Body of pancreas (tissue), 4 donors: ENCODE data around the gene SPDYC. TPM values are rescaled to one million over a fixed set of nuclear protein-coding genes. Genes with fewer than 3 reads are reported as not detected.

Experiments
- ATAC-seq: fragments of 150-250 bp; one replicate; pipeline ENCODE4 v1.9.1; 2016
- DNase-seq, 4 donors: peaks; one replicate each; pipeline ENCODE4 v3.0.0-alpha.2; 2019
- H3K27ac ChIP-seq, 4 donors: fragments of 200-600 bp; sonication (generic); 1 replicate in 3 of 4; 2 replicates in 1 of 4; pipeline versions ENCODE4 v1.5.1 to v1.6.1; 2016 to 2019; ENCODE audit warnings: mild to moderate bottlenecking in 1 of 4, mixed read lengths in 1 of 4, moderate library complexity in 1 of 4
- H3K27me3 ChIP-seq, 2 donors: fragments of 200-600 bp; sonication (generic); one replicate each; pipeline ENCODE4 v1.6.0; 2016; ENCODE audit warnings: mild to moderate bottlenecking in 1 of 2
- H3K36me3 ChIP-seq, 2 donors: fragments of 200-600 bp; sonication (generic); replicated peaks in 1 of 2; 2 replicates each; pipeline ENCODE4 v1.5.1; 2016; ENCODE audit warnings: low read depth in 2 of 2; ENCODE audit not compliant: insufficient read depth in 1 of 2
- H3K4me1 ChIP-seq: fragments of 200-600 bp; sonication (generic); one replicate; pipeline ENCODE4 v1.6.0; 2016
- H3K4me3 ChIP-seq, 2 donors: fragments of 200-600 bp; sonication (generic); 1 replicate in 1 of 2; 2 replicates in 1 of 2; pipeline ENCODE4 v1.5.1; 2016 to 2019
- H3K9me3 ChIP-seq, 3 donors: fragments of 200-600 bp; sonication (generic); 1 replicate in 2 of 3; 2 replicates in 1 of 3; pipeline ENCODE4 v1.5.1; 2016
- POLR2A ChIP-seq, 3 donors: fragments of 450-650 bp; IDR thresholded peaks; one replicate each; pipeline ENCODE4 v1.6.1; 2016; ENCODE audit warnings: antibody characterized with exemption in 3 of 3, mild to moderate bottlenecking in 2 of 3
- WGBS, 2 donors: methylation state at CpG; one replicate each; pipeline ENCODE4 v1.1.5; 2017; 5-methylcytosine and 5-hydroxymethylcytosine counted together
- intact Hi-C: fragments of 100-400 bp; cut with DNase I; formaldehyde crosslinking; loops from one replicate; pipeline ENCODE4 v1.15.1; 2023
- total RNA-seq, 2 donors: library from RNA; depleted of rRNA; stranded (reverse); fragments of >200 nt; gene quantifications; one replicate each; pipeline ENCODE4 v1.1.0, GENCODE V29; 2016
- TF ChIP-seq, protein P1 (sequence below), 7 experiments: fragments of 450-650 bp in 4 of 7; fragments of 200-600 bp in 3 of 7; sonication (generic) in 3 of 7; IDR thresholded peaks; one replicate each; pipeline ENCODE4 v1.5.1; 2016 to 2019; ENCODE audit warnings: antibody characterized with exemption in 7 of 7

The SPDYC gene
- total RNA-seq, 2 donors from 2014 or later, result not detected

DNA sequence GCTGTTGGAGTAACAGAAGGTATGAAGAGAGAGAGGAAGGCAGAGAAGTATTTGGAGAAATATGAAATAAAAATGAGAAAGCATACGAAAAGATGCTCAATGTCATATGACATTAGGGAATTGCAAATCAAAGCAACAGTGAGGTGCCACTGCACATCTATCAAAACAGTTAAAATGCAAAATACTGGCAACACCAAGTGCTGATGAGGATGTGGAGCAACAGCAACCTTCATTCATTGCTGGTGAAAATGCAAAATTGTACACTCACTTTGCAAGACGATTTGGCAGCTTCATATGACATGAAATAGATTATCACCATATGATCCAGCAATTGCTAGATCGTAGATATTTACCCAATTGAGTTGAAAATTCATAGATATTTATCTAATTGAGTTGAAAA is 9.4 kb upstream of the SPDYC start:
- no peak overlapping the region for H3K27ac ChIP-seq
- H3K4me3 ChIP-seq, result no peak overlapping the region
- intact Hi-C loops, result no loop called here
- no peak for DNase-seq
- WGBS, 2 donors, result 67 to 68% methylated on average over 3 of the region's 3 CpGs
- TF ChIP-seq POLR2A (IDR thresholded peaks at IDR 0.05), result no peak
- TF ChIP-seq, protein P1, sequence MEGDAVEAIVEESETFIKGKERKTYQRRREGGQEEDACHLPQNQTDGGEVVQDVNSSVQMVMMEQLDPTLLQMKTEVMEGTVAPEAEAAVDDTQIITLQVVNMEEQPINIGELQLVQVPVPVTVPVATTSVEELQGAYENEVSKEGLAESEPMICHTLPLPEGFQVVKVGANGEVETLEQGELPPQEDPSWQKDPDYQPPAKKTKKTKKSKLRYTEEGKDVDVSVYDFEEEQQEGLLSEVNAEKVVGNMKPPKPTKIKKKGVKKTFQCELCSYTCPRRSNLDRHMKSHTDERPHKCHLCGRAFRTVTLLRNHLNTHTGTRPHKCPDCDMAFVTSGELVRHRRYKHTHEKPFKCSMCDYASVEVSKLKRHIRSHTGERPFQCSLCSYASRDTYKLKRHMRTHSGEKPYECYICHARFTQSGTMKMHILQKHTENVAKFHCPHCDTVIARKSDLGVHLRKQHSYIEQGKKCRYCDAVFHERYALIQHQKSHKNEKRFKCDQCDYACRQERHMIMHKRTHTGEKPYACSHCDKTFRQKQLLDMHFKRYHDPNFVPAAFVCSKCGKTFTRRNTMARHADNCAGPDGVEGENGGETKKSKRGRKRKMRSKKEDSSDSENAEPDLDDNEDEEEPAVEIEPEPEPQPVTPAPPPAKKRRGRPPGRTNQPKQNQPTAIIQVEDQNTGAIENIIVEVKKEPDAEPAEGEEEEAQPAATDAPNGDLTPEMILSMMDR (IDR thresholded peaks at IDR 0.05), result no peak
- H3K27me3 ChIP-seq, result no peaks in the 10 kb centered on the region
- H3K36me3 ChIP-seq, result no peaks in the 10 kb centered on the region
- peaks cover 4% of the 10 kb centered on the region for H3K4me1 ChIP-seq
- H3K9me3 ChIP-seq, result no peaks in the 10 kb centered on the region
- no peak for ATAC-seq

DNA sequence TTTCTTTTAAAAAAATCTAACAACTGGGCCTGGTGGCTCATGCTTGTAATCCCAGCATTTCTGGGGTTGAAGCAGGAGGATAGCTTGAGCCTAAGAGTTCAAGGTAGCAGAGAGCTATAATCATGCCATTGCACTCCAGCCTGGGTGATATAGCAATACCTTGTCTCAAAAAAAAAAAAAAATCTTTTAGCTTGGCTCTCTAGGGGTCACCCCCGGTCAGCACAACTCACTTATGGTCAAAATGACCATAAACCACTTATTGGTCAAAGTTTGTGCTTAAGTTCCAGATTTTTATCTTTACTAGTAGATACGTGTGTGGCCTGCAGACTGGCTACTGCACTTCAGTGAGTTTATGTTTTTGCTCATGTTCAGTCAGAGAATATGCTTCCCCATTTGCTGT is 6.3 kb upstream of the SPDYC start:
- no peak for ATAC-seq
- peaks cover 9% of the 10 kb centered on the region for H3K4me1 ChIP-seq

DNA sequence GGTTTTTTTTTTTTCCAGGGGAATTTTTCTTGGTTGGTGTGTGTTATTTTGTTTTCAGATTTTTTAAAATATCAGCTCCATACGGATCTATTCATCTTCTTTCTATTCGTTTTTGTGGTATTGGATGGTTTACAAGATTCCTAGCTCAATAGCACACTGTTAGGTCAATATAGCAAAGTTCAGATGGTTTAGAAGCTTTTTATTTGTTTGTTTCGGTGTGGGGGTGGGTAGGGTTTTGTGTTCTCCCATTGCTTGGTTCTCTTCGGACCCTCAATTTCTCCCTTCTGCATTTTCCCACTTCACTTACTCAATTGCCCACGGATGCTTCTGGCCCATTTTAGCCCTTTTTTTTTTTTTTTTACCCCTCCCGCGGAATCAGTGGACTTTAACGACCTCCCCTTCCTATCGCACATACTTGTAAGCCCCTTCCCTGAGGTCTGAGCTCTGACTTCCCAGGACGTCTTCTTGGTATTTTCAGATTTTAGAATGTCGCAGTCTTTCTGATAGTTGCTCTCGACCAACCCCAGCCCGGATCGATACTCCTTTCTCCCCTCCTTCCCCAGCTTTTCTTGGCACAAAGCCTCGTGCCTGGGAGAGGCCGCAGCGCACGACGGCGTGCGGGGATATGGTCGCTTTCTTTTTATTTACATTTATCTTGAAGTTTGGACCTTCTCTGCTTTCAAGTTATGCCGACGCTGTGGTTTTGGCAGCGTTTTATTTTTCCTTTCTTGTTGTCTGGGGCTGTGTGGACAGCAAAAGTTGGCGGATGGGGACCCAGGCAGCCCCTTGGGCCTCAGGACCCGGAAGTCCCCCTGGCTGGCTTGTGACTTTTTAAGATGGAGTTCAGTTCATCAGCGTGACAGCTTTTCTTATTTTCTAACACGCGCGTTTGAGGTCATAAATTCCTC is 4.4 kb upstream of the SPDYC start:
- H3K27me3 ChIP-seq, result no peaks in the 10 kb centered on the region
- TF ChIP-seq, protein P1 (IDR thresholded peaks at IDR 0.05), result no peak
- TF ChIP-seq POLR2A (IDR thresholded peaks at IDR 0.05), result no peak
- H3K9me3 ChIP-seq, result no peaks in the 10 kb centered on the region
- ATAC-seq (peak; percentile 53), DNase-seq (peak in 3 of 4 donors; percentile 28 to 39 (median 33))
- peaks cover 9% of the 10 kb centered on the region for H3K4me1 ChIP-seq
- no peak overlapping the region for H3K4me3 ChIP-seq
- intact Hi-C loops, result no loop called here
- 30 to 39% methylated on average over 31 of the region's 31 CpGs for WGBS, 2 donors
- peak overlapping the region in 3 of 4 donors; percentile 25 to 43 (median 33) for H3K27ac ChIP-seq
- no peaks in the 10 kb centered on the region for H3K36me3 ChIP-seq

More for the DNA sequence above, 6.3 kb upstream of the SPDYC start:
- 82% methylated on average over 2 of the region's 2 CpGs for WGBS, 2 donors
- Histone ChIP-seq H3K36me3 (no peaks in the 10 kb centered on the region), H3K27me3 (no peaks in the 10 kb centered on the region), H3K9me3 (no peaks in the 10 kb centered on the region), H3K27ac (no peak overlapping the region), H3K4me3 (no peak overlapping the region)
- TF ChIP-seq POLR2A (IDR thresholded peaks at IDR 0.05), result no peak
- TF ChIP-seq, protein P1 (IDR thresholded peaks at IDR 0.05), result no peak
- DNase-seq, result no peak
- intact Hi-C loops, result no loop called here

DNA sequence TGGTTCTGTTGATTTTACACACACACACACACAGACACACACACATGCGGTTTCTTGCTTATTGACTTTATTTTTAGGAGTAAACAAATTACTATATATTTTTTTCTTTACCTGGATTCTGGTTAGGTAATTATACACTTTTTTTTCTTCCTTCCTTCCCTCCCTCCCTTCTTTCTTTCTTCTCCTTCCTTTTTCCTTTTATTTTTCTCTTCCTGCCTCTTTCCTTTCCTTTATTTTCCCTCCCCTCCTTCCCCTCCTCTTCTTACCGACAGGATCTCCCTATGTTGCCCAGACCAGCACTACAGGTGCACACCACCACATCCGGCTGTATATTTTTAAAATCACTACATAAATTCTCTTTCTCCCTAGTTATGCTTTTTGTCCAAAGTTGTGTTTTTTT is 3.1 kb upstream of the SPDYC start:
- intact Hi-C loops, result no loop called here
- Histone ChIP-seq H3K4me3 (no peak overlapping the region), H3K9me3 (no peaks in the 10 kb centered on the region), H3K27ac (no peak overlapping the region), H3K4me1 (peaks cover 9% of the 10 kb centered on the region), H3K27me3 (no peaks in the 10 kb centered on the region), H3K36me3 (no peaks in the 10 kb centered on the region)
- WGBS, 2 donors, result 71% methylated on average over 3 of the region's 3 CpGs
- DNase-seq (no peak), ATAC-seq (no peak)
- no peak for TF ChIP-seq POLR2A (IDR thresholded peaks at IDR 0.05)
- TF ChIP-seq, protein P1 (IDR thresholded peaks at IDR 0.05), result no peak
